HEK293T (cell line): ENCODE results near the gene CACHD1.

Experiments
- CTCF ChIA-PET: fragments of 350-600 bp; formaldehyde crosslinking; extraction: SDS; loops from one replicate; lab custom pipeline; 2021; ENCODE audit warnings: antibody characterized with exemption, inconsistent platforms; lab: Yijun Ruan, JAX
- POLR2A ChIA-PET: fragments of 350-600 bp; formaldehyde crosslinking; extraction: SDS; loops from one replicate; lab custom pipeline; 2020; ENCODE audit warnings: antibody characterized with exemption, inconsistent platforms; lab: Yijun Ruan, JAX
- DNase-seq: peaks from one replicate; pipeline ENCODE4 v3.0.0; 2012; ENCODE audit warnings: mixed read lengths; ENCODE audit errors: extremely low spot score
- ARNT ChIP-seq: fragments of 450-650 bp; IDR thresholded peaks from 2 replicates; pipeline ENCODE4 v1.6.1; 2017; ENCODE audit warnings: mild to moderate bottlenecking
- BHLHE40 ChIP-seq: fragments of 450-650 bp; IDR thresholded peaks from 2 replicates; pipeline ENCODE4 v1.6.1; 2016; ENCODE audit warnings: mild to moderate bottlenecking, moderate library complexity, borderline replicate concordance
- CTBP1 ChIP-seq: fragments of 450-650 bp; IDR thresholded peaks from 2 replicates; pipeline ENCODE4 v1.6.1; 2016; ENCODE audit warnings: borderline replicate concordance
- ELF4 ChIP-seq: fragments of 450-650 bp; IDR thresholded peaks from 2 replicates; pipeline ENCODE4 v1.6.1; 2017; ENCODE audit warnings: antibody characterized with exemption
- FOXA1 ChIP-seq: fragments of 450-650 bp; IDR thresholded peaks from 2 replicates; pipeline ENCODE4 v1.6.1; 2016; ENCODE audit warnings: mild to moderate bottlenecking
- FOXK2 ChIP-seq: fragments of 450-650 bp; IDR thresholded peaks from 2 replicates; pipeline ENCODE4 v1.6.1; 2016; ENCODE audit warnings: mild to moderate bottlenecking
- FOXM1 ChIP-seq: fragments of 450-650 bp; IDR thresholded peaks from 2 replicates; pipeline ENCODE4 v1.6.1; 2017; ENCODE audit warnings: mild to moderate bottlenecking, borderline replicate concordance
- HDGF ChIP-seq: fragments of 450-650 bp; IDR thresholded peaks from 2 replicates; pipeline ENCODE4 v1.6.1; 2017; ENCODE audit warnings: antibody characterized with exemption, borderline replicate concordance
- L3MBTL2 ChIP-seq: fragments of 450-650 bp; conservative IDR thresholded peaks from 2 replicates; pipeline ENCODE4 v1.6.1; 2016; ENCODE audit warnings: mild to moderate bottlenecking
- LEF1 ChIP-seq: fragments of 450-650 bp; IDR thresholded peaks from 2 replicates; pipeline ENCODE4 v1.6.1; 2017; ENCODE audit warnings: mild to moderate bottlenecking, borderline replicate concordance
- NFRKB ChIP-seq: fragments of 450-650 bp; IDR thresholded peaks from 2 replicates; pipeline ENCODE4 v1.6.1; 2016; ENCODE audit warnings: mild to moderate bottlenecking, moderate library complexity
- SP1 ChIP-seq: fragments of 450-650 bp; IDR thresholded peaks from 2 replicates; pipeline ENCODE4 v1.6.1; 2017
- SUZ12 ChIP-seq: fragments of 450-650 bp; IDR thresholded peaks from 2 replicates; pipeline ENCODE4 v1.6.1; 2016; ENCODE audit warnings: mild to moderate bottlenecking
- TARDBP ChIP-seq: fragments of 450-650 bp; IDR thresholded peaks from 2 replicates; pipeline ENCODE4 v1.6.1; 2016
- ZNF384 ChIP-seq: fragments of 450-650 bp; IDR thresholded peaks from 2 replicates; pipeline ENCODE4 v1.6.1; 2016
- TF ChIP-seq, protein P1 (sequence below): fragments of 450-650 bp; IDR thresholded peaks from 2 replicates; pipeline ENCODE4 v1.6.1; 2016

Gene CACHD1

GRCh38 chr1:64659478-64660138, 189.7 kb downstream of the CACHD1 start:
- ChIA-PET CTCF (no interaction called here), POLR2A (no interaction called here)
- DNase-seq: no peak
- TF ChIP-seq SUZ12: no peak
- no peak for TF ChIP-seq CTBP1
- TF ChIP-seq FOXM1: no peak
- TF ChIP-seq L3MBTL2: no peak
- no peak for TF ChIP-seq SP1
- TF ChIP-seq HDGF: no peak
- no peak for TF ChIP-seq TARDBP
- TF ChIP-seq FOXK2: no peak
- TF ChIP-seq ZNF384: no peak
- TF ChIP-seq, protein P1, sequence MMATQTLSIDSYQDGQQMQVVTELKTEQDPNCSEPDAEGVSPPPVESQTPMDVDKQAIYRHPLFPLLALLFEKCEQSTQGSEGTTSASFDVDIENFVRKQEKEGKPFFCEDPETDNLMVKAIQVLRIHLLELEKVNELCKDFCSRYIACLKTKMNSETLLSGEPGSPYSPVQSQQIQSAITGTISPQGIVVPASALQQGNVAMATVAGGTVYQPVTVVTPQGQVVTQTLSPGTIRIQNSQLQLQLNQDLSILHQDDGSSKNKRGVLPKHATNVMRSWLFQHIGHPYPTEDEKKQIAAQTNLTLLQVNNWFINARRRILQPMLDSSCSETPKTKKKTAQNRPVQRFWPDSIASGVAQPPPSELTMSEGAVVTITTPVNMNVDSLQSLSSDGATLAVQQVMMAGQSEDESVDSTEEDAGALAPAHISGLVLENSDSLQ: no peak
- no peak for TF ChIP-seq BHLHE40
- TF ChIP-seq NFRKB: no peak
- no peak for TF ChIP-seq FOXA1
- TF ChIP-seq ELF4: no peak
- no peak for TF ChIP-seq ARNT
- no peak for TF ChIP-seq LEF1

DNA sequence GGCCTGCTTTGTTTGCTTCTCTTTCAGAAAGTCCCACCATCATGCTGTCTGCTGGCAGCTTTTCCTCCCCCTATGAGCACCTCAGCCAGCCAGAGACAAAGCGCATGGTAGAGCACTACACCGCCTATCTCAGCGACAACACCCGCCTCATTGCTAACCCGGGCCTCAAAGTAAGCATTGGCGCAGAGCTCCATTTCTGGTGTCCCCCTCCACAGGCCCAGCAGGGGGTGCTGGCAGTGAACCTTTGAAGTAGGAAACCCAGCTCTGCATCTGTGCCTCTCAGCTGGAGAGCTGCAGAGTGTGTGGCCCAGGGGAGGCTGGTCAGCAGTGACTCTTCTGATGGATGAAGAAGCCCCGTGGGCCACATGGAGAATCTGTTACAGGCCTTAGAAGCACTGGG, 193.7 kb downstream of the CACHD1 start:
- POLR2A ChIA-PET: interaction anchor here (1.1 kb wide), 1 partner anchor 135 kb away, joined by 3 read pairs; no protein-coding TSS in a partner anchor
- CTCF ChIA-PET: interaction anchor here (0.6 to 1.1 kb wide), 2 partner anchors 13 to 1716 kb away, joined by 3 read pairs; no protein-coding TSS in a partner anchor
- no peak for TF ChIP-seq SP1
- no peak for TF ChIP-seq FOXK2
- no peak for TF ChIP-seq BHLHE40
- no peak for TF ChIP-seq L3MBTL2
- TF ChIP-seq ARNT: no peak
- no peak for TF ChIP-seq HDGF
- no peak for TF ChIP-seq ELF4
- no peak for TF ChIP-seq ZNF384
- no peak for TF ChIP-seq FOXM1
- TF ChIP-seq NFRKB: no peak
- peak; percentile 56 for DNase-seq

DNA sequence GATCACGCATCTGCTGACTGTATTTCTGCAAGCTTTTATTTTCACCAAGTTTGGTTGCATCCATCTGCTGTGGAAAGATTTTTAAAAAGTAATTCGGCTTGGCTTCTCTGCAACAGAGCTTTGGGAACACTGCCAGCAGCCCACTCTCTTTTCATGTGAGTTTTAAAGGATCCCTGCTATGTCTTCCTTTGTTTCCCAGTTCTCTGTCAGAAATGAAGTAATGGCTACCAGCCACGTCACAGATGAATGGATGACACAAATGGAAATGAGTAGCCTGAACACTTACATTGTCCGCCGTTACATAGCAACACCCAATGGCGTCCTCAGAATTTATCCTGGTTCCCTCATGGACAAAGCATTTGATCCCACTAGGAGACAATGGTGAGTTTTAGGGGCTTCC, 194.4 kb downstream of the CACHD1 start:
- ChIA-PET CTCF (interaction anchor here (0.6 to 2.0 kb wide), 3 partner anchors 11 to 1716 kb away, joined by 3 to 5 read pairs (median 3); no protein-coding TSS in a partner anchor), POLR2A (interaction anchor here (1.1 kb wide), 1 partner anchor 135 kb away, joined by 3 read pairs; no protein-coding TSS in a partner anchor)
- no peak for DNase-seq
- TF ChIP-seq FOXM1: no peak
- TF ChIP-seq, protein P1: no peak

GRCh38 chr1:64669098-64669675, 199.3 kb downstream of the CACHD1 start:
- TF ChIP-seq NFRKB: no peak
- no peak for TF ChIP-seq BHLHE40
- TF ChIP-seq SUZ12: no peak
- no peak for TF ChIP-seq ARNT
- TF ChIP-seq TARDBP: no peak
- no peak for TF ChIP-seq ZNF384
- no peak for TF ChIP-seq SP1
- ChIA-PET CTCF (no interaction called here), POLR2A (no interaction called here)
- DNase-seq: no peak

GRCh38 chr1:64675718-64676345, 205.9 kb downstream of the CACHD1 start:
- ChIA-PET CTCF (interaction anchor here (0.6 to 1.8 kb wide), 10 partner anchors 9 to 1774 kb away, joined by 3 to 5 read pairs (median 3); no protein-coding TSS in a partner anchor), POLR2A (no interaction called here)
- DNase-seq: peak; percentile 57
- TF ChIP-seq, protein P1: no peak
- TF ChIP-seq NFRKB (no peak), SP1 (no peak)

DNA sequence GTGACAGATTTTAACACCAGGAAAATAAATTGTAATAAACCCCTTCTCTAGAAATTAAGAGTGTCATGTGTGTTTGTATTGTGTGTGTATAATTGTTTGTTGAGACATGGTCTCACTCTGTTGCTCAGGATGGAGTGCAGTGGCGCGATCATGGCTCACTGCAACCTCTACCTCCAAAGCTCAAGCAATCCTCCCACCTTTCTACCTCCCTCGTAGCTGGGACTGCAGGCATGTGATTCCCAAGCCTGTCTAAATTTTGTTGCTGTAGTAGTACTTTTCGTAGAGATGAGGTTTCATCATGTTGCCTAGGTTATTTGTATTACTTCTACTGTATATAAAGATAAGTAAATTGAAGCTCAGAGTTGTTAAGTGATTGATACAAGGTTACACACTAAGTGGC, 206.5 kb downstream of the CACHD1 start:
- TF ChIP-seq FOXK2 (no peak), SP1 (no peak), SUZ12 (no peak), TARDBP (no peak), L3MBTL2 (no peak), LEF1 (no peak), BHLHE40 (no peak), FOXM1 (no peak), FOXA1 (no peak), ARNT (no peak), NFRKB (no peak), CTBP1 (no peak), ELF4 (no peak), HDGF (no peak), ZNF384 (no peak)
- TF ChIP-seq, protein P1: no peak
- POLR2A ChIA-PET: no interaction called here
- no peak for DNase-seq
- CTCF ChIA-PET: interaction anchor here (0.6 to 1.8 kb wide), 4 partner anchors 11 to 148 kb away, joined by 3 to 5 read pairs (median 4); no protein-coding TSS in a partner anchor
